ENCODE data around the gene GABRR3.
A peak's percentile ranks its signal among the peaks of the same experiment; 100 is the strongest.

Gene GABRR3

GRCh38 chr3:97981886-97982285 lies 53.2 kb downstream of the GABRR3 start:
- TF ChIP-seq CTCF (IDR thresholded peaks at IDR 0.05; ENCODE audit: low read depth, low read length, missing control alignments), result no peak
- no peak overlapping the region for H3K4me3 ChIP-seq (replicated peaks; ENCODE audit: low read depth, low read length)
- no peak for DNase-seq (ENCODE audit: extremely low read depth, low read depth)

GRCh38 chr3:97979610-97980009 lies 55.5 kb downstream of the GABRR3 start:
- no peak overlapping the region for H3K4me3 ChIP-seq (replicated peaks; ENCODE audit: low read depth, low read length)
- no peak for DNase-seq (ENCODE audit: extremely low read depth, low read depth)
- TF ChIP-seq CTCF (IDR thresholded peaks at IDR 0.05; ENCODE audit: low read depth, low read length, missing control alignments), result no peak

GRCh38 chr3:97975466-97975865 lies 59.6 kb downstream of the GABRR3 start:
- no peak for DNase-seq (ENCODE audit: extremely low read depth, low read depth)
- TF ChIP-seq CTCF (IDR thresholded peaks at IDR 0.05; ENCODE audit: low read depth, low read length, missing control alignments), result no peak
- H3K4me3 ChIP-seq (replicated peaks; ENCODE audit: low read depth, low read length), result no peak overlapping the region

- no peak overlapping the region for H3K4me3 ChIP-seq (replicated peaks; ENCODE audit: low read depth, low read length)
- no peak for TF ChIP-seq CTCF (IDR thresholded peaks at IDR 0.05; ENCODE audit: low read depth, low read length, missing control alignments)
- DNase-seq (ENCODE audit: extremely low read depth, low read depth), result no peak
Measured at GRCh38 chr3:97974996-97975395, 60.1 kb downstream of the GABRR3 start.

- DNase-seq (ENCODE audit: extremely low read depth, low read depth), result no peak
- TF ChIP-seq CTCF (IDR thresholded peaks at IDR 0.05; ENCODE audit: low read depth, low read length, missing control alignments), result no peak
- H3K4me3 ChIP-seq (replicated peaks; ENCODE audit: low read depth, low read length), result peak overlapping the region; percentile 50
Measured at GRCh38 chr3:97972976-97973375, 62.1 kb downstream of the GABRR3 start.

GRCh38 chr3:97971679-97972567 lies 63.2 kb downstream of the GABRR3 start, which contains the start of gene RIOX2:
Gene RIOX2 (minus strand): TSS chr3:97972431. CDS start chr3:97967593, 4,838 bp downstream.
- H3K4me3 ChIP-seq (replicated peaks; ENCODE audit: low read depth, low read length), result peak within 1 kb of the TSS; percentile 50
- no peak for DNase-seq (ENCODE audit: extremely low read depth, low read depth)
- no peak for TF ChIP-seq CTCF (IDR thresholded peaks at IDR 0.05; ENCODE audit: low read depth, low read length, missing control alignments)

Data from HFF-Myc (cell line).